HG02885 (cell line): ENCODE measurements around the gene GALNT6.

Source experiments
- ATAC-seq: cut with Tn5 transposase; IDR thresholded peaks from one replicate; pipeline ENCODE4 v1.9.1; 2021; ENCODE audit warnings: mild to moderate bottlenecking; ENCODE audit not compliant: unreplicated experiment, poor library complexity

GALNT6 gene, protein sequence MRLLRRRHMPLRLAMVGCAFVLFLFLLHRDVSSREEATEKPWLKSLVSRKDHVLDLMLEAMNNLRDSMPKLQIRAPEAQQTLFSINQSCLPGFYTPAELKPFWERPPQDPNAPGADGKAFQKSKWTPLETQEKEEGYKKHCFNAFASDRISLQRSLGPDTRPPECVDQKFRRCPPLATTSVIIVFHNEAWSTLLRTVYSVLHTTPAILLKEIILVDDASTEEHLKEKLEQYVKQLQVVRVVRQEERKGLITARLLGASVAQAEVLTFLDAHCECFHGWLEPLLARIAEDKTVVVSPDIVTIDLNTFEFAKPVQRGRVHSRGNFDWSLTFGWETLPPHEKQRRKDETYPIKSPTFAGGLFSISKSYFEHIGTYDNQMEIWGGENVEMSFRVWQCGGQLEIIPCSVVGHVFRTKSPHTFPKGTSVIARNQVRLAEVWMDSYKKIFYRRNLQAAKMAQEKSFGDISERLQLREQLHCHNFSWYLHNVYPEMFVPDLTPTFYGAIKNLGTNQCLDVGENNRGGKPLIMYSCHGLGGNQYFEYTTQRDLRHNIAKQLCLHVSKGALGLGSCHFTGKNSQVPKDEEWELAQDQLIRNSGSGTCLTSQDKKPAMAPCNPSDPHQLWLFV

DNA sequence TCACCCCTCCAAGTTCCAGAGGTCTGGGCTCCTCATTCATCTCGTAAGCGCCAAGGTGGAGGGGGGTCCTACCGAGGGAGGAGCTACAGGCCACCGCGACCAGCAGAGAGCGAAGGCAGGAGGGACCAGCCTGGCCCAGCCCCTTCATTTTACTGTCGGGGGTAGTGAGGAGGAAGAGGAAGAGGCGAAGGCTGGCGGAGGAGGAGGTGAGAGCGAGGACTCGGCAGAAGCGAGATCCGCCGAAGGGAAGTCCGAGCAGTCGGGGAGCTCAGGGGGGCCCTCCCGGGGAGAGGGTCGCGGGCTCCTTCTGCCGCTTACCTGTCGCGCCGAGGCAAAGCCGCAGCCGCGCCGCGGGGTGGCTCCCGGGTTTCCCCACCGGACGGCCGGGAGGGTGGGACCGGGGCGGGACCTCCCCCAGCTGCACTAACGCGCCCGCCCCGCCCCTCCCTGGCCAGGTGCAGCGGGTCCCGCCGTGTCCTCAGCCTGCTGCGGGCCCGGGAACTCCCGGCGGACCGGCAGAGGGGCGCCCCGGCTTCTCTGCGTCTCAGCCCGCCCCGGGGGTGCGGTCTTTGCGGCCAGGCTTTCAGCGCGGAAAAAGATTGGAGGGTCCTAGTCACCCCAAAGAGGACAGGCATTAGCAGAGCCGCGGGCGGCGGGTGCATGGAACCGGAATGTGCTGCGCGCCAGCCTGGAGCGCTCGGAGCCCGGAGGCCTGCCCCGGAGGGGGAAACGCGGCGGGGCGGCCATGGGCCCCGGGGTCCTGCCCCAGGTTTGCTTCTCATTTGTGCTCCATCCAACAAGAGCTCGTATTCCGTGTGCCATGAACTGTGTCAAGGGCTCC lies at the start of gene GALNT6:
GALNT6 (minus strand) TSS at position 124 of the 841 bp plus-strand sequence. CDS start 11,625 bp downstream, outside the sequence.
- ATAC-seq, result peak; percentile 56

DNA sequence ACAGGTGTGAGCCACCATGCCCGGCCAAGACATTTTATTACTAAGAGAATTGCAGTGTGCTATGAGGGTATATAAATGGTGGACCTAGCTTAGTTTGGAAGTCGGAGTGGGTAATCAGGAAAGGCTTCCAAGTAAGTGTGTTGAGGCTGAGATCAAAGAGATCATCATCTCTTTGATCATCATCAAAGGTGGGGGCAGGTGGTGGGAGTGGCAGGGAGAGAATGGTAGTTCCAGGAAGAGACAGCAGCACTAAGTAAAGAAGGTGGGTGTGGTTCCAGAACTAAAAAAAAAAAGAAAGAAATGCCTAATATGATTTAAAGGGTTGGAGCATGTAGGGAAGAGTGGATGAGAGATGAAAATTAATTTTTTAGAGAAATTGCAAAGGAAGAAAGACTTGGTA lies 48.1 kb upstream of the GALNT6 start:
- ATAC-seq, result no peak

DNA sequence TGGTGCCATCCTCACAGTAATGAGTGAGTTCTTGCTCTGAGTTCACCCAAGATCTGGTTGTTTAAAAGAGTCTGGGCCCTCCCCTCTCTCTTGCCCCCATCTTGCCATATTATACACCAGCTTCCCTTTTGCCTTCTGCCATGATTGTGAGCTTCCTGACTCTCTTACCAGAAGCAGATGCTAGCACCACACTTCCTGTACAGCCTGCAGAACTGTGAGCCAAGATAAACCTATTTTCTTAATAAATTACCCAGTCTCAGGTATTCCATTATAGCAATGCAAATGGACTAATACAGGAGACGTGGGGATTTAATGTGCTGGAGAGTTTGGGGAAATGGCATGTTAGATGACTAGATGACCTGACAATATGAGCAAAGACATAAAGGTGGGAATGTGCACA lies 46.2 kb upstream of the GALNT6 start:
- ATAC-seq, result no peak

DNA sequence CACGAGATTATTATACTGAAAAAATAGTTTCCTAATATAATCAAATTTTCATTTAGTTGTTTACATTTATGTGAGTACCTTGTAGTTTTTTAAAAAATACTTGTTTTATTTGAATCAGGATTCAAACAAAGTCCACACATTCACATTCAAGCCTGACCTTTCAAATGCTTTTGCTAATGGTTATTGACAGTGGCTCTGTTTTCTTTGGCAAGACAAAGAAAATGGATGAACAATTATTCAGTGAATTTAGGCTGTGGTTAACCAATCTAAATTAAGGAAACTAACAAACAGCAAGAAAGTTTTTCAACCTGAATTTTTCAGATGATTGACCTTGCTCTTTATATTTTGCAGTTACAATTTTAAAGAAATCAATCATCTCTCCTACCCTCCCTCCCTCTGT lies 43.1 kb upstream of the GALNT6 start:
- no peak for ATAC-seq

DNA sequence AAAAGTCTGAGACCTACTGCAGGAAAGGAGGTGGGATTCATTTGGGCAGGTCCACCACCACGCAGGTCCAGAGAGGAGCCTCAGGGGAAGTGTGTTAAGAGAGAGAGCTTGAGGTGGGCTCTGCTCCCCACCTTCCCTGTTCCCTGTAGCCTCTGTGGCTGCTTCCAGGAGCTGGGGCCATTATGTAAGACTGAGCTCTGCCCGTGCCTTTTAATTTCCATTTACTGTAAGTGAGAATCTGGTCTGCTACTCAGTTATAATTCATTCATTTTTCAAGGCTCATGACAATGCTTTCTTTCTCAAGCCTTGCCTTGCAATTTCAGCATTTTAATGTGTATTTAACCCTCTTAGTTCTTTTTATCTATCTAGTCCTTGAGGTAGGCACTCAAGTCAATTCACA lies 41.7 kb upstream of the GALNT6 start:
- no peak for ATAC-seq

DNA sequence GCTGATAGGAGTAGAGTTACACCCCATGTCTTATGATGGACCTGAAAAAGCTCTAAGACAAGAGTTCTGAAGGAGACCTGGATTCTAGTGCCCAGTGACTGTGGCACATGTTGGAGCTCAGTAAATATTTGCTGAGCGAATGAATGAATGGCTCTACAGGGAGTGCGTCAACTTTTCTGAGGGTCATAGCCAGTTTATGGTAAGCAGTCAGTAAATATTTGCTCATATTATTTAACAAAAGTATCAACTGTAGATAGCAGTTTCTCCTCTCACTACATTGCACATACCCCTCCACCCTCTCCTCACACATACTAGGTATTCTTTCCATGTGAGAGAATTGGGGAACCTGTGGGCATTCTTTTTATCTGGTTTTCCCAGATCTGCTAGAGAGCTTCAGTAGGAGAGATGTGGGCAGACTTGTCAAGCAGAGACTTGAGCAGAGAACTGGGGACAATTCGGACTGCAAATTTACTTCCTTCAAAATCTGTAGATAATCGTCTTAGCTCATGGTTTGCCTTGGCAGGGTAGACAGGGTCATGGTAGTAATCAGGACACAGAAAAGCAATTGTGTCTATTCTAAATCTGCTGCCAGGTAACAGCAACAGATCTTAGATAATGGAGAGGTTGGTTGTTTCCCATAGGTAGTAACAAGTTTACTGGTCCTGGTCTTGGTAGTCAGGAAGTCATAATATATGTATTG lies 39.1 kb upstream of the GALNT6 start:
- ATAC-seq, result no peak

DNA sequence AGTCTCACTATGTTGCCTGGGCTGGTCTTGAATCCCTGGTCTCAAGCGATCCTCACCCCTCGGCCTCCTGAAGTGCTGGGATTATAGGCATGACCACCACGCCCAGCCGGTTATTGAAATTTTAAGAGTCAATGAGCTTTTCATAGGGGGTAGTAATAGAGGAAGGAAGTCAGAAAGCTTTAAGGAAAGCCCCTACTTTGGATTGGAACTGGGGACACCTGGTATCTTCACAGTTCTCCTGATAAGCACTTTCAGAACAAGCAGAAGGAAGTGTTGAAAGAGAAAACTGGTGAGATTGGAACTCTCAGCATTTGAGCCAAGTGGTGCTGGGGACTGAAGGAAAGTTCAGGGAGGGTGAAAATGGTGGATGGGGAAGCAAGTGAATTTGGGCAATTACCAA lies 38.5 kb upstream of the GALNT6 start:
- ATAC-seq, result no peak

DNA sequence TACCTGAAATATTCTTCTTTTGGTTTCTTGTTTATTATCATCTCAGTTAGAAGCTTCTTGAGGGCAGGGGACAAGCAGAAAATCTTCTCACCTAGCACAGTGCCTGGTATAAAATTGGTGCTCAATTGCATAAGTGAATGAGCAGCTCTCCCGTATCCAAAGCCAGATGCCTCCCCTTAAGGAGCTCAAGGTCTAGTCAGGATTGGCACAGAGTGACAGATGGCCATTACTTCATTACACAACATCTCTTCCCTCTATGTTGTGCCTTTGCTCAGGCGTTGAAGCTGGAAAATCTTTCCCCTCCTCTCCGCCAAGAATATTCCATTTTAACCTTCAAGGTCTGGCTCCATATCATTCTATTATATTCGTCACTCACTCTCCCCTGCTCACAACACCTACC lies 37.0 kb upstream of the GALNT6 start:
- ATAC-seq, result no peak

DNA sequence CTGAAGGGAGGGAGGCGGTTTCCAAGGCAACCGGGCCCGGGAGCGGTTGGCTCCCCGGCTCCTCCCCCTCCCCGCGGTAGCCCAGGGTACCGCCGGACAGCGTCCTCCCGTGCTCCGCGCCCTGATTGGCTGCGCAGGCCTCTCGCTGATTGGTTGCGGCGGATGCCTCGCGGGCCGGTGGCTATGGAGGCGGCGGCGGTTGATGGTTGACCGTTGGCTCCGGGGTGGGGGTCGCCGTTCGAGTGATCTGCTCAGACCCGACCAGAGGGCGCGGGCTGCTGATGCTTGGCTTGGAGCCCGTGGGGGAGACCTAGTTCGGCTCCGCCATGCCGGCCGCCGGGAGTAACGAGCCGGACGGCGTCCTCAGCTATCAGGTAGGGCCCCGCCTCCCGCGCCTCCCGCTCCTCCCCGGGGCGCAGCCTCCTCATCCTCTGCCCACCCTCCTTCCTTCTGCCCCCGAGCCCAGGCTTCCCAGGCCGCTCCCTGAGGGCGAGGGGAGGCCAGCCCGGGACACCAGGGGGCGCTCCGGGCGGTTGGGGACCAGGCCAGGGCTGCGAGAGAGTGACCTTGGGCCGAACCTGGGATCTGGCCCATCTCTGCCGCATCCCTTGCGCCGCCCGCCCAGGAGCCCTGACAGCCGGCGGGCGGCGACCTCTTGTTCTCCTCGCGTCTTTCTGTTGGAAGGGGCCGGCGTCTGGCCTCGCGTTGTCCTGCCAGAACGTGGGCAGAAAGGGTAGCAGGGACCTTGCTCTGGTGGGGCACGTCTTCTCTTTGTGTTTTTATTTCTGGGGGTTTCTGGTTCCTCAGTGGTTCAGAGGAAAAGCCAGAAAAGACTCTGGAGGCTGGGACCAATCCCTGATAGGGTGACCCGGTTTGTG lies 33.7 kb upstream of the GALNT6 start, which contains the start of gene SLC4A8:
SLC4A8 (plus strand) TSS at position 170 of the 878 bp plus-strand sequence; CDS start at position 327, 157 bp downstream.
- peak; percentile 93 for ATAC-seq

DNA sequence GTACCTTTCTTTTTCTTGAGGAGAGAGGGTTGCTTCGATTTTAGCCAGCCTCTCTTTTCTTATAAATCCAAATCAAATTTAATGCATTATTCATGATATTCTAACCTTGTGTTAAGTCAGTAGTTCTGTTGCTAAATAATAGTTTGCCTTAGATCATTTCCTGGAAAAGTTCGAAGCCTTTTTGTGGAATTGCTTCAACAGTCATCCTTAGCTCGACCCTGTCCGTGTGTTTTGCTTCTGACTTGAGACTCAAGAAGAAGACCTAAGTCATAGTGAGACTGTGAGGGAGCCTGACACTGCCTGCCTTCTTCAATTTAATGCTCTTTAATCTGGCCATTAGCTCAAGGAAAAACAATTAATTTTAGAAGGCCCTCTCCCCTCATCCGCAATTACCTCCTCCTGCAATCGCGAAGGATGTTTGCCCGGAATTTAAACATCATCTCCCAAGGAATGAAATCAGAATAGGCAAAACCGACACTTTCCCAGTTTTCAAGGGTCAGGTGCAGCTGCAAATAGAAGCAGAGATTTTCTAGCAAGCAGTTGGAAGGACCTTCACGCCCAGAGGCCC lies 33.0 kb upstream of the GALNT6 start:
- ATAC-seq, result no peak

DNA sequence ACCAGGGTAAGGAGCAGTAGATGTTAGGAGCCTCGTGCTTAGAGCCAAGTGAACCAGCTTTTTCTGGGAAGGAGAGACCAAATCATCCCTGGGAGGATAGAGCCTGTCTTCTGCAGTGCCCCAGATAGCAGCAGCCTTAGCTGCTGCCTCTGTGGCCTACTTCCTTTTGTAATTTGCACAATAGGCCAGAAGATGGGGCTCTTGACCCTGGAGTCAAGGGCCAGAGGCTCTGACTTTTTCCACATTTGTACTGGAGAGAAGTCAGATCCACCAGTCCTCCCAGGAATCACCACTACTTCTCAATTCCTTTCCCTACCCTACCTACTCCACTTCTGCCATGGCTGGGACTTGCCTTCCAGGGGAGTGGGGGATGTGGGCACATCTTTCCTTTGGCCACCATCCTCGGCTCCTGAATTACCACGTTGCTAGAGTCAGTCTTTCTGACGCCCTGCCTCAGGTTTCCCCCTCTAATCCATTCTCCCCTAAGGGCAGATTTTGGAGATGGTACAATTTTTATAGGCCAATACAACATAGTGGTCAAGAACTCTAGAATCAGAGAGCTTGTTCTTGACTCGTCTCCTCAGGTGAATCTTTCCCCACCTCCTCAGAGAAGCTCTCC lies 30.2 kb upstream of the GALNT6 start:
- no peak for ATAC-seq

DNA sequence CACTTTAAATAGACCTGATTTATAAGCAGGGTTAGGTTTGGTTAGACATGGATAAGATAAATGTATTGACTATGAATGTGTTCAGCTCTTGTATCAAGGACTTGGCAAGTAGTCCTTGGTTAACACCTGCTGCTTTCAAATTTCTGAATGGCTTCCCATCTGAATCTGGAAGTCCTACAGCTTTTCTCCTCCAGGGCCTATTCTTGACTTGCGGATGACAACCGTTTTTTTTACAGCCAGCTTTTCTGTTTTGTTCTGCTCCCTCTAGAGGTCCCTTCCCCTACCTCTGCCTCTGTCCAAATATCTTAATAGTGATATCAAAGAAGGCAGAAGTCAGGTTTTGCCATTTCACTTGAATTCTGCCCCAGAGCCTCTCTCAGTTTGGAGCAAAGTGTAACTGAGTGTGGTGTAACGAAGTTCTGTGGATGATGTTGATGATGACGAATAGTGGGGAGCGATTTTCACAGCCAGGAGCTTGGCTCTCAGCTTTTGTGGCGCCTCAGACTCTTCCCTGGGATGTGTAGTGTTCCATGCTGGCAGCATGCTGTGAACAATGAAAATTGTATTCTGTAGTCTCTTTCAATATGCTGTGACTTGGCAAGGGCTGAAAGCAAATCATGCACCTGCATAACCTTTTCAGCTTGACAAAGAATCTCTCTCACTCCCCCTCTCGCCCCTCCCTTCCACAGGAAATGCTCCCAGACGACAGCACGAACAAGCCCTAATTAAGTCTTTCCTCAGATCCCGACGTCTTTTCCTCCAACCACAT lies 28.4 kb upstream of the GALNT6 start:
- no peak for ATAC-seq

DNA sequence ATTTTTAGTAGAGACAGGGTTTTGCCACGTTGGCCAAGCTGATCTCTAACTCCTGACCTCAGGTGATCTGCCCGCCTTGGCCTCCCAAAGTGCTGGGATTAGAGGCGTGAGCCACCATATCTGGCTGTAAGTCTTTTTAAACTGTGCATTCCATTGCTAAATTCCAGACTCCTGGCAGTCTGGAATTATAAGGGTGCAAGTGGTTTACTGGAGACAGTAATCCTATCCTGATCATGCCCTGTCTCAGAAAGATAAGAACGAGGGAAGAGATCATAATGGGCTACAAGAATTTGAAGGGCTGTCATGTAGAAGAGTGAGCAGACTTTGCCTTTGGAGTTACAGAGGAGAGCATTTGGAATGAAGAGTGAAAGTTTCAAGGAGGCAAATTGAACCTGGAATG lies 26.6 kb upstream of the GALNT6 start:
- ATAC-seq, result no peak

DNA sequence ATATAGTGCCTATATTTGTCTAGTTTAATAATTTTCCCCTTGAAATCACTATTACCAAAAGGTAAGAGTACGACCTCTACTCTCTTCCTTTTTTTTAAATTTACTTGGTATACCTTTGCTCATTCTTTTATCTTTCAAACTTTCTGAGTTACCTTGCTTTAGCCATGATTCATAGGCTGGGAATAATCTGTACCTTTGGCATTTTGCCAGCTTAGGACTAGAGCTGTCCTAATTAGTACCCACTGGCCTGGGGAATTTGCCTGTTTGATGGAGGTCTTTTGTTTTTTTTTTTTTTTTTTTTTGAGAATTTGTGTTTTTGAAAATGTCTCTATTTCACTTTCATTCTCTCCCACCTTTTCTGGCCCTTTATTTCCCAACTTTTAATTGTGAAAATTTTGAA lies 24.7 kb upstream of the GALNT6 start:
- ATAC-seq, result no peak

DNA sequence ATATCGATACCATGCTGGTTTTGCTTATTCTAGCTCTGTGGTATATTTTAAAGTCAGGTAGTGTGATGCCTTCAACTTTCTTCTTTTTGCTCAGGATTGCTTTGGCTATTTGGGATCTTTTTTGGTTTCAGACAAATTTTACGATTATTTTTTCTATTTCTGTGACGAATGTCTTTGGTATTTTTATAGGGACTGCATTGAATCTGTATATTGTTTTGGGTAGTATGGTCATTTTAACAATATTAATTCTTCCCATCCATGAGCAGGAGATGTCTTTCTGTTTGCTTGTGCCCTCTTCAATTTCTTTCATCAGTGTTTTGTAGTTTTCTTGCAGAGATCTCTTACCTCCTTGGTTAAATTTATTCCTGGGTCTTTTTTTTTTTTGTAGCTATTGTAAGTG lies 22.6 kb upstream of the GALNT6 start:
- no peak for ATAC-seq

DNA sequence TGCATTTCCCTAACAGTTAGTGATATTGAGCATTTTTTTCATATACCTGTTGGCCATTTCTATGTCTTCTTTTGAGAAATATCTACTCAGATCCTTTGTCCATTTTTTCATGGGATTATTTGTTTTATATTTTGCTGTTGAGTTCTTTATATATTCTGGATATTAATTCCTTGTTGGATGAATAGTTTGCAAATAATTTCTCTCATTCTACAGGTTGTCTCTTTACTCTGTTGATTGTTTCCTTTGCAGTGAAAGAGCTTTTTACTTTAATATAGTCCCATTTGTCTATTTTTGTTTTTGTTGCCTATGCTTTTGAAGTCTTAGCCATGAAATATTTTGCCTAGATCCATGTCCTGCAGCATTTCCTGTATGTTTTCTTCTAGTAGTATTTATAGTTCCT lies 21.9 kb upstream of the GALNT6 start:
- ATAC-seq, result no peak

DNA sequence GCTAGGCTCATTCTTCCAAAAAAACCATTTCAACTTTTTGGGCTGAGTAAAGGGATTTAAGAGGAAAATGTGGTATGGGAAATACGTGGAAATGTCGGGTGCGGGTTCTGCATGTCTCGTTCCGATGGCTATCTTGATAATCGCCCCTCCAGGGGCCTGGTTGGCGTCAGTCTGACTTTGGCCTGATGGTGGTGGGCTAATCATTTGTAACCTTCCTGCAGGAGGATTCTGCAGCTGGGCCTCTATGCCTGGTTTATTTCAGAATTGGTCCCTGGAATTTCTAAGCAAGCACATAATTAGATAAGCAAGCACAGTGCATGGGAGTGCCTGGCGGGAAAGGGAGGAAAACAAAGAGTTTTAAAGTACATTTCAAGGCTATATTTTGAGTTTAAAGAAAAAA lies 18.6 kb upstream of the GALNT6 start:
- ATAC-seq, result no peak

DNA sequence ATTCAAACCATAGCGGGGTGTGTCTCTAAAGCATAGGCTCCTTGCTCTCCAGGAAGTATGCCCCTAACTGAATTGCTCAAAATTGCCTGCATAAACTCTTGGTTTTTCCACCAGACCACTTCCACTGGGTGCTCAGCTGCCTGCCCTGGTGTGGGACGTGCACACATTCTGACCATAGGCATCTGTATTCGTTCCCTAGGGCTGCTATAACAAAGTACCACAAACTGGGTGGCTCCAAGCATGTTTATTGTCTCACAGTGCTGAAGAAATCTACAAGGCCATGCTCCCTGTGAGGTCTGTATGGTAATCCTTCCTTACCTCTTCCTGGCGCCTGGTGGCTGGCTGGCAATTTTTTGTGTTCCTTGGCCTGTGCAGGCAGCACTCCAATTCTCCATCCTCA lies 16.4 kb upstream of the GALNT6 start:
- ATAC-seq, result no peak
